Astrocyte (in vitro differentiated cells and primary cell): ENCODE results near the gene LARGE1.

Experiments used
- EZH2 ChIP-seq: IDR thresholded peaks from 2 replicates; pipeline ENCODE4 v1.6.1; 2012; ENCODE audit warnings: mild to moderate bottlenecking, low read length, inconsistent platforms; ENCODE audit not compliant: insufficient read depth
- TF ChIP-seq, protein P1 (sequence below): IDR thresholded peaks from 2 replicates; pipeline ENCODE4 v1.5.1; 2011; ENCODE audit warnings: low read depth, mild to moderate bottlenecking, inconsistent platforms, low read length, moderate library complexity; ENCODE audit not compliant: insufficient read depth

DNA sequence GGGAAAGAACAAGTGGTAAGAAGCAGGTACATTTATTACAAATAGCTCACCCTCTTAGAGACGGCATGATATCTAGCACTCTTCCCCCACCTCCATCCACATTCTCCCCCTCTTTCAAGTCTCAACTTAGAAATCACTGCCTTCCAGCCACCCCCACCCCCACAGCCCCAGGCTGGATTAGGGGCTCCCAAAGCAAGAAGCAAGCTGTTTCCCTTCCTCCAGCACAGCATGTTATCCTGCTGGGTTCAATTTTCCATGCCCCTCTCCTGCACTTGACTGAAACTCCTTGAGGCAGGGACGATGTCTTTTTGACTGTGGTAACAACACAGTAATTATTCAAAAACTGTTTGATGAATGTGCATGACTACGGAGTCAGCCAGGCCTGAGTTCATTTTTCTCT, 350.7 kb downstream of the LARGE1 start:
- TF ChIP-seq, protein P1, sequence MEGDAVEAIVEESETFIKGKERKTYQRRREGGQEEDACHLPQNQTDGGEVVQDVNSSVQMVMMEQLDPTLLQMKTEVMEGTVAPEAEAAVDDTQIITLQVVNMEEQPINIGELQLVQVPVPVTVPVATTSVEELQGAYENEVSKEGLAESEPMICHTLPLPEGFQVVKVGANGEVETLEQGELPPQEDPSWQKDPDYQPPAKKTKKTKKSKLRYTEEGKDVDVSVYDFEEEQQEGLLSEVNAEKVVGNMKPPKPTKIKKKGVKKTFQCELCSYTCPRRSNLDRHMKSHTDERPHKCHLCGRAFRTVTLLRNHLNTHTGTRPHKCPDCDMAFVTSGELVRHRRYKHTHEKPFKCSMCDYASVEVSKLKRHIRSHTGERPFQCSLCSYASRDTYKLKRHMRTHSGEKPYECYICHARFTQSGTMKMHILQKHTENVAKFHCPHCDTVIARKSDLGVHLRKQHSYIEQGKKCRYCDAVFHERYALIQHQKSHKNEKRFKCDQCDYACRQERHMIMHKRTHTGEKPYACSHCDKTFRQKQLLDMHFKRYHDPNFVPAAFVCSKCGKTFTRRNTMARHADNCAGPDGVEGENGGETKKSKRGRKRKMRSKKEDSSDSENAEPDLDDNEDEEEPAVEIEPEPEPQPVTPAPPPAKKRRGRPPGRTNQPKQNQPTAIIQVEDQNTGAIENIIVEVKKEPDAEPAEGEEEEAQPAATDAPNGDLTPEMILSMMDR = no peak
- TF ChIP-seq EZH2 = no peak
